Activated CD8-positive, alpha-beta memory T cell treated with anti-CD3 and anti-CD28 coated beads, Interleukin-2, amount 10 ng/mL, durations not matched to agents 7 days and 5 days (primary cell): ENCODE results near the gene KLHL29. TPM values are rescaled to one million over a fixed set of nuclear protein-coding genes. Genes with fewer than 3 reads are reported as not detected.

ENCODE experiments used
- ATAC-seq: fragments of 150-1000 bp; cut with Tn5 transposase; one replicate; pipeline ENCODE4 v1.10.0; 2021; ENCODE audit warnings: moderate library complexity
- CTCF ChIA-PET: fragments of 350-600 bp; sonication (Branson Sonifier 250); formaldehyde crosslinking; loops from one replicate; lab custom pipeline; 2021; ENCODE audit warnings: antibody characterized with exemption; lab: Charles Lee
- DNase-seq: peaks from one replicate; pipeline ENCODE4 v3.0.0-alpha.2; 2020
- H3K27ac Mint-ChIP-seq: one replicate; pipeline ENCODE4 v1.8.0; 2021; ENCODE audit warnings: mild to moderate bottlenecking, mixed read lengths
- H3K27me3 Mint-ChIP-seq: one replicate; pipeline ENCODE4 v1.8.0; 2021; ENCODE audit warnings: mixed read lengths
- H3K36me3 Mint-ChIP-seq: one replicate; pipeline ENCODE4 v1.8.0; 2021; ENCODE audit warnings: mild to moderate bottlenecking, mixed read lengths
- H3K4me1 Mint-ChIP-seq: one replicate; pipeline ENCODE4 v1.8.0; 2021; ENCODE audit warnings: mixed read lengths
- H3K4me3 Mint-ChIP-seq: one replicate; pipeline ENCODE4 v1.8.0; 2021; ENCODE audit warnings: mild to moderate bottlenecking, moderate library complexity, mixed read lengths
- H3K9me3 Mint-ChIP-seq: one replicate; pipeline ENCODE4 v1.8.0; 2022; ENCODE audit warnings: low read depth, mixed read lengths
- total RNA-seq, 2 experiments: library from RNA; stranded (reverse); gene quantifications; one replicate each; pipeline ENCODE4 v1.2.3, GENCODE V29; 2021

The KLHL29 gene
- total RNA-seq, 2 experiments from 2014 or later, result 0.09 to 0.12 TPM

- H3K36me3 Mint-ChIP-seq, result no peaks in the 10 kb centered on the region
Measured at GRCh38 chr2:23692263-23692662, 307.3 kb downstream of the KLHL29 start.

GRCh38 chr2:23692851-23693605 is 308.0 kb downstream of the KLHL29 start:
- Mint-ChIP-seq H3K36me3 (no peaks in the 10 kb centered on the region), H3K4me1 (no peaks in the 10 kb centered on the region)
- no peak for ATAC-seq

More at GRCh38 chr2:23692263-23692662, 307.3 kb downstream of the KLHL29 start:
- CTCF ChIA-PET, result no interaction called here
- no peaks in the 10 kb centered on the region for H3K4me1 Mint-ChIP-seq
- DNase-seq (no peak), ATAC-seq (no peak)
- no peak overlapping the region for H3K27ac Mint-ChIP-seq
- H3K9me3 Mint-ChIP-seq, result no peaks in the 10 kb centered on the region
- H3K4me3 Mint-ChIP-seq, result no peak overlapping the region
- no peaks in the 10 kb centered on the region for H3K27me3 Mint-ChIP-seq

GRCh38 chr2:23693606-23693951 is 308.6 kb downstream of the KLHL29 start:
- no peaks in the 10 kb centered on the region for H3K4me1 Mint-ChIP-seq
- H3K36me3 Mint-ChIP-seq, result no peaks in the 10 kb centered on the region
- H3K9me3 Mint-ChIP-seq, result no peaks in the 10 kb centered on the region
- no peak overlapping the region for H3K4me3 Mint-ChIP-seq
- no peak overlapping the region for H3K27ac Mint-ChIP-seq
- DNase-seq, result no peak
- ATAC-seq, result no peak
- CTCF ChIA-PET, result no interaction called here
- no peaks in the 10 kb centered on the region for H3K27me3 Mint-ChIP-seq

More at GRCh38 chr2:23692851-23693605, 308.0 kb downstream of the KLHL29 start:
- Mint-ChIP-seq H3K27ac (no peak overlapping the region), H3K27me3 (no peaks in the 10 kb centered on the region), H3K4me3 (no peak overlapping the region), H3K9me3 (no peaks in the 10 kb centered on the region)
- CTCF ChIA-PET, result no interaction called here
- no peak for DNase-seq

GRCh38 chr2:23694058-23695045 is 309.4 kb downstream of the KLHL29 start:
- H3K9me3 Mint-ChIP-seq, result no peaks in the 10 kb centered on the region
- DNase-seq (no peak), ATAC-seq (no peak)
- no peaks in the 10 kb centered on the region for H3K27me3 Mint-ChIP-seq
- no peak overlapping the region for H3K27ac Mint-ChIP-seq
- CTCF ChIA-PET, result no interaction called here
- no peak overlapping the region for H3K4me3 Mint-ChIP-seq
- no peaks in the 10 kb centered on the region for H3K36me3 Mint-ChIP-seq
- no peaks in the 10 kb centered on the region for H3K4me1 Mint-ChIP-seq

- H3K9me3 Mint-ChIP-seq, result no peaks in the 10 kb centered on the region
- ATAC-seq, result no peak
- CTCF ChIA-PET, result no interaction called here
- no peaks in the 10 kb centered on the region for H3K4me1 Mint-ChIP-seq
- no peak overlapping the region for H3K27ac Mint-ChIP-seq
- DNase-seq, result no peak
- no peak overlapping the region for H3K4me3 Mint-ChIP-seq
- no peaks in the 10 kb centered on the region for H3K27me3 Mint-ChIP-seq
- no peaks in the 10 kb centered on the region for H3K36me3 Mint-ChIP-seq
Measured at GRCh38 chr2:23695214-23695889, 310.4 kb downstream of the KLHL29 start.

GRCh38 chr2:23695890-23696751 is 311.1 kb downstream of the KLHL29 start:
- H3K27me3 Mint-ChIP-seq, result no peaks in the 10 kb centered on the region
- no peaks in the 10 kb centered on the region for H3K9me3 Mint-ChIP-seq
- H3K4me3 Mint-ChIP-seq, result no peak overlapping the region
- no peak for DNase-seq
- no peaks in the 10 kb centered on the region for H3K4me1 Mint-ChIP-seq
- H3K27ac Mint-ChIP-seq, result no peak overlapping the region
- H3K36me3 Mint-ChIP-seq, result no peaks in the 10 kb centered on the region
- ATAC-seq, result no peak
- CTCF ChIA-PET, result no interaction called here

GRCh38 chr2:23696752-23697045 is 311.7 kb downstream of the KLHL29 start:
- Mint-ChIP-seq H3K4me3 (no peak overlapping the region), H3K36me3 (no peaks in the 10 kb centered on the region), H3K27ac (no peak overlapping the region), H3K4me1 (no peaks in the 10 kb centered on the region), H3K9me3 (no peaks in the 10 kb centered on the region), H3K27me3 (no peaks in the 10 kb centered on the region)
- ATAC-seq (no peak), DNase-seq (no peak)
- CTCF ChIA-PET, result no interaction called here

GRCh38 chr2:23697256-23698075 is 312.5 kb downstream of the KLHL29 start:
- CTCF ChIA-PET, result no interaction called here
- no peaks in the 10 kb centered on the region for H3K9me3 Mint-ChIP-seq
- H3K4me3 Mint-ChIP-seq, result no peak overlapping the region
- no peaks in the 10 kb centered on the region for H3K4me1 Mint-ChIP-seq
- ATAC-seq, result no peak
- H3K27me3 Mint-ChIP-seq, result no peaks in the 10 kb centered on the region
- no peak overlapping the region for H3K27ac Mint-ChIP-seq
- DNase-seq, result no peak
- H3K36me3 Mint-ChIP-seq, result no peaks in the 10 kb centered on the region

- no peak overlapping the region for H3K27ac Mint-ChIP-seq
- no peaks in the 10 kb centered on the region for H3K36me3 Mint-ChIP-seq
- H3K27me3 Mint-ChIP-seq, result no peaks in the 10 kb centered on the region
- no peaks in the 10 kb centered on the region for H3K9me3 Mint-ChIP-seq
- ATAC-seq (no peak), DNase-seq (no peak)
- no peak overlapping the region for H3K4me3 Mint-ChIP-seq
- CTCF ChIA-PET, result no interaction called here
- no peaks in the 10 kb centered on the region for H3K4me1 Mint-ChIP-seq
Measured at GRCh38 chr2:23698116-23698693, 313.2 kb downstream of the KLHL29 start.

- no peak for ATAC-seq
- CTCF ChIA-PET, result no interaction called here
- Mint-ChIP-seq H3K9me3 (no peaks in the 10 kb centered on the region), H3K27ac (no peak overlapping the region), H3K4me3 (no peak overlapping the region), H3K4me1 (no peaks in the 10 kb centered on the region), H3K27me3 (no peaks in the 10 kb centered on the region), H3K36me3 (no peaks in the 10 kb centered on the region)
- DNase-seq, result no peak
Measured at GRCh38 chr2:23698721-23699579, 314.0 kb downstream of the KLHL29 start.

GRCh38 chr2:23699580-23699925 is 314.6 kb downstream of the KLHL29 start:
- no peak for ATAC-seq
- DNase-seq, result no peak
- Mint-ChIP-seq H3K9me3 (no peaks in the 10 kb centered on the region), H3K36me3 (no peaks in the 10 kb centered on the region), H3K27ac (no peak overlapping the region), H3K27me3 (no peaks in the 10 kb centered on the region), H3K4me1 (no peaks in the 10 kb centered on the region), H3K4me3 (no peak overlapping the region)
- CTCF ChIA-PET, result no interaction called here
